WTC11 (cell line): ENCODE results near the gene SPART. TPM values are rescaled to one million over a fixed set of nuclear protein-coding genes. Genes with fewer than 3 reads are reported as not detected.

ENCODE experiments used
- ATAC-seq: fragments of 200-7000 bp; cut with Tn5 transposase; 2 replicates; pipeline ENCODE4 v1.10.0; 2021; ENCODE audit warnings: mild to moderate bottlenecking, moderate library complexity
- CTCF ChIA-PET: fragments of 300-600 bp; sonication (Branson Sonifier 250); formaldehyde crosslinking; loops from one replicate; lab custom pipeline; 2021; ENCODE audit warnings: antibody characterized with exemption; lab: Charles Lee
- POLR2A ChIA-PET: fragments of 350-600 bp; sonication (Branson Sonifier 250); formaldehyde crosslinking; loops from one replicate; lab custom pipeline; 2021; ENCODE audit warnings: antibody characterized with exemption; lab: Charles Lee
- DNase-seq: peaks from one replicate; pipeline ENCODE4 v3.0.0; 2021; ENCODE audit warnings: low spot score
- H3K27ac Mint-ChIP-seq: 2 replicates; pipeline ENCODE4 v1.8.0; 2021; ENCODE audit warnings: mixed read lengths
- H3K27me3 Mint-ChIP-seq: 2 replicates; pipeline ENCODE4 v1.8.0; 2021; ENCODE audit warnings: low read depth, mild to moderate bottlenecking, moderate library complexity, mixed read lengths
- H3K36me3 Mint-ChIP-seq: 2 replicates; pipeline ENCODE4 v1.8.0; 2021; ENCODE audit warnings: mixed read lengths
- H3K4me1 Mint-ChIP-seq: 2 replicates; pipeline ENCODE4 v1.8.0; 2022; ENCODE audit warnings: mixed read lengths
- H3K4me3 Mint-ChIP-seq: 2 replicates; pipeline ENCODE4 v1.8.0; 2021; ENCODE audit warnings: mild to moderate bottlenecking, moderate library complexity, mixed read lengths
- H3K9me3 Mint-ChIP-seq: 2 replicates; pipeline ENCODE4 v1.8.0; 2021; ENCODE audit warnings: mixed read lengths
- ARID4B ChIP-seq: sonication (generic); formaldehyde crosslinking; IDR thresholded peaks from 2 replicates; pipeline ENCODE4 v1.8.0; 2023; ENCODE audit warnings: missing genetic modification reagents, mild to moderate bottlenecking, borderline replicate concordance
- CDX4 ChIP-seq: fragments of 250-450 bp; sonication (Bioruptor Pico); IDR thresholded peaks from 2 replicates; pipeline ENCODE4 v1.9.0; 2021; ENCODE audit warnings: moderate library complexity, mild to moderate bottlenecking, inconsistent platforms, borderline replicate concordance
- E2F5 ChIP-seq: sonication (generic); formaldehyde crosslinking; IDR thresholded peaks from 2 replicates; pipeline ENCODE4 v1.8.1; 2022; ENCODE audit warnings: mild to moderate bottlenecking, moderate library complexity, missing genetic modification reagents
- ETV6 ChIP-seq: sonication (generic); formaldehyde crosslinking; IDR thresholded peaks from 2 replicates; pipeline ENCODE4 v1.8.1; 2022; ENCODE audit warnings: mild to moderate bottlenecking, missing genetic modification reagents
- FOXP4 ChIP-seq: sonication (generic); formaldehyde crosslinking; IDR thresholded peaks from 2 replicates; pipeline ENCODE4 v1.8.0; 2022; ENCODE audit warnings: mild to moderate bottlenecking, missing genetic modification reagents
- GABPB1 ChIP-seq: sonication (generic); formaldehyde crosslinking; IDR thresholded peaks from 2 replicates; pipeline ENCODE4 v1.8.1; 2023; ENCODE audit warnings: mild to moderate bottlenecking, missing genetic modification reagents
- HMGA2 ChIP-seq: fragments of 250-450 bp; sonication (Bioruptor Pico); IDR thresholded peaks from 2 replicates; pipeline ENCODE4 v1.4.0; 2021; ENCODE audit warnings: mild to moderate bottlenecking, moderate library complexity
- JUN ChIP-seq: sonication (generic); formaldehyde crosslinking; IDR thresholded peaks from 2 replicates; pipeline ENCODE4 v1.8.0; 2023; ENCODE audit warnings: mild to moderate bottlenecking, missing genetic modification reagents
- MYBL2 ChIP-seq: sonication (generic); formaldehyde crosslinking; IDR thresholded peaks from 2 replicates; pipeline ENCODE4 v1.8.1; 2023; ENCODE audit warnings: mild to moderate bottlenecking, moderate library complexity, missing genetic modification reagents
- NR2C2 ChIP-seq: sonication (generic); formaldehyde crosslinking; IDR thresholded peaks from 2 replicates; pipeline ENCODE4 v1.8.0; 2022; ENCODE audit warnings: mild to moderate bottlenecking, missing genetic modification reagents
- PREB ChIP-seq: sonication (generic); formaldehyde crosslinking; IDR thresholded peaks from 2 replicates; pipeline ENCODE4 v1.8.1; 2022; ENCODE audit warnings: mild to moderate bottlenecking, missing genetic modification reagents, moderate library complexity, borderline replicate concordance
- SMAD4 ChIP-seq: sonication (generic); formaldehyde crosslinking; IDR thresholded peaks from 2 replicates; pipeline ENCODE4 v1.8.0; 2022; ENCODE audit warnings: mild to moderate bottlenecking, missing genetic modification reagents
- SP1 ChIP-seq: sonication (generic); formaldehyde crosslinking; conservative IDR thresholded peaks from 2 replicates; pipeline ENCODE4 v1.8.1; 2022; ENCODE audit warnings: missing genetic modification reagents
- USF2 ChIP-seq: sonication (generic); formaldehyde crosslinking; IDR thresholded peaks from 2 replicates; pipeline ENCODE4 v1.8.1; 2023; ENCODE audit warnings: mild to moderate bottlenecking, missing genetic modification reagents, moderate library complexity
- ZNF219 ChIP-seq: sonication (generic); formaldehyde crosslinking; IDR thresholded peaks from 2 replicates; pipeline ENCODE4 v1.8.0; 2023; ENCODE audit warnings: missing genetic modification reagents, mild to moderate bottlenecking, borderline replicate concordance
- ZNF232 ChIP-seq: sonication (generic); formaldehyde crosslinking; IDR thresholded peaks from 2 replicates; pipeline ENCODE4 v1.8.0; 2022; ENCODE audit warnings: mild to moderate bottlenecking, missing genetic modification reagents
- ZNF263 ChIP-seq: sonication (generic); formaldehyde crosslinking; IDR thresholded peaks from 2 replicates; pipeline ENCODE4 v1.8.1; 2022; ENCODE audit warnings: low read depth, mild to moderate bottlenecking, moderate library complexity, missing genetic modification reagents
- ZNF396 ChIP-seq: fragments of 250-450 bp; sonication (Bioruptor Pico); IDR thresholded peaks from 2 replicates; pipeline ENCODE4 v1.8.0; 2021; ENCODE audit warnings: mild to moderate bottlenecking, moderate library complexity, borderline replicate concordance
- ZNF416 ChIP-seq: fragments of 250-450 bp; sonication (Bioruptor Pico); IDR thresholded peaks from 2 replicates; pipeline ENCODE4 v1.9.0; 2021; ENCODE audit warnings: mild to moderate bottlenecking, inconsistent platforms
- ZNF423 ChIP-seq: fragments of 250-450 bp; sonication (Bioruptor Pico); IDR thresholded peaks from 2 replicates; pipeline ENCODE4 v2.1.2; 2022; ENCODE audit warnings: mild to moderate bottlenecking, moderate library complexity
- total RNA-seq: library from RNA; stranded (reverse); gene quantifications from 3 replicates; pipeline ENCODE4 v1.2.3, GENCODE V29; 2021

SPART gene
- total RNA-seq, 1 experiment from 2014 or later = 95.7 TPM

GRCh38 chr13:36329361-36329760 lies 16.8 kb downstream of the SPART start:
- ATAC-seq (no peak), DNase-seq (no peak)
- Mint-ChIP-seq H3K27me3 (no peaks in the 10 kb centered on the region), H3K36me3 (peaks cover 57% of the 10 kb centered on the region), H3K9me3 (no peaks in the 10 kb centered on the region), H3K4me1 (peaks cover 48% of the 10 kb centered on the region), H3K4me3 (no peak overlapping the region), H3K27ac (no peak overlapping the region)
- no peak for TF ChIP-seq E2F5
- no peak for TF ChIP-seq ZNF219 (CRISPR knock-in tag)
- no peak for TF ChIP-seq FOXP4
- TF ChIP-seq CDX4 (CRISPR knock-in tag) = no peak
- POLR2A ChIA-PET = no interaction called here
- CTCF ChIA-PET = no interaction called here

- peaks cover 62% of the 10 kb centered on the region for H3K36me3 Mint-ChIP-seq
- TF ChIP-seq NR2C2 = no peak
- CTCF ChIA-PET = no interaction called here
- H3K27me3 Mint-ChIP-seq = no peaks in the 10 kb centered on the region
- peaks cover 50% of the 10 kb centered on the region for H3K4me1 Mint-ChIP-seq
- ATAC-seq (no peak), DNase-seq (no peak)
- POLR2A ChIA-PET = no interaction called here
- 0 out of 2 replicates have a peak overlapping the region, but pooled peaks have one; percentile 51 for H3K27ac Mint-ChIP-seq
- H3K4me3 Mint-ChIP-seq = no peak overlapping the region
- H3K9me3 Mint-ChIP-seq = no peaks in the 10 kb centered on the region
These were observed 17.4 kb downstream of the SPART start for GRCh38 chr13:36328821-36329220.

- peak; percentile 48; the same call in 1 of the 2 replicates for ATAC-seq
- Mint-ChIP-seq H3K4me3 (no peak overlapping the region), H3K27ac (peak overlapping the region; percentile 90), H3K9me3 (no peaks in the 10 kb centered on the region), H3K27me3 (no peaks in the 10 kb centered on the region), H3K4me1 (peaks cover 67% of the 10 kb centered on the region), H3K36me3 (peaks cover 79% of the 10 kb centered on the region)
- POLR2A ChIA-PET = no interaction called here
- no peak for DNase-seq
- CTCF ChIA-PET = interaction anchor here (0.9 kb wide), 1 partner anchor 43 kb away, joined by 3 read pairs; no protein-coding TSS in a partner anchor
- no peak for TF ChIP-seq CDX4 (CRISPR knock-in tag)
- TF ChIP-seq HMGA2 (CRISPR knock-in tag) = no peak
- TF ChIP-seq ETV6 (CRISPR knock-in tag) = no peak
- no peak for TF ChIP-seq JUN (CRISPR knock-in tag)
- TF ChIP-seq ZNF423 (CRISPR knock-in tag) = no peak
- TF ChIP-seq USF2 (CRISPR knock-in tag) = no peak
- TF ChIP-seq ZNF416 (CRISPR knock-in tag) = no peak
- TF ChIP-seq MYBL2 (CRISPR knock-in tag) = no peak
- TF ChIP-seq ZNF232 (CRISPR knock-in tag) = no peak
- TF ChIP-seq PREB (CRISPR knock-in tag) = no peak
- TF ChIP-seq GABPB1 (CRISPR knock-in tag) = no peak
- no peak for TF ChIP-seq E2F5
- TF ChIP-seq ARID4B (CRISPR knock-in tag) = no peak
- no peak for TF ChIP-seq ZNF396 (CRISPR knock-in tag)
- no peak for TF ChIP-seq SMAD4 (CRISPR knock-in tag)
- no peak for TF ChIP-seq ZNF263 (CRISPR knock-in tag)
- no peak for TF ChIP-seq SP1
These were observed 20.3 kb downstream of the SPART start for GRCh38 chr13:36325912-36326311.
